Stimulated activated CD4-positive, alpha-beta T cell treated with anti-CD3 and anti-CD28 coated beads, TNF-alpha, amount 100 ng/mL, for 4 hours (primary cell): Measurements from ENCODE around the gene ATG14.
"Not testable (repeated sequence)": the region's sequence is repeated elsewhere in the genome, so short reads cannot be mapped to it uniquely, and the experiment has no call there.

ENCODE experiments used
- DNase-seq, 3 experiments: peaks; one replicate each; pipeline ENCODE4 v3.0.0-alpha.2; 2020; ENCODE audit warnings: low read depth in 3 of 3

Gene ATG14

DNA sequence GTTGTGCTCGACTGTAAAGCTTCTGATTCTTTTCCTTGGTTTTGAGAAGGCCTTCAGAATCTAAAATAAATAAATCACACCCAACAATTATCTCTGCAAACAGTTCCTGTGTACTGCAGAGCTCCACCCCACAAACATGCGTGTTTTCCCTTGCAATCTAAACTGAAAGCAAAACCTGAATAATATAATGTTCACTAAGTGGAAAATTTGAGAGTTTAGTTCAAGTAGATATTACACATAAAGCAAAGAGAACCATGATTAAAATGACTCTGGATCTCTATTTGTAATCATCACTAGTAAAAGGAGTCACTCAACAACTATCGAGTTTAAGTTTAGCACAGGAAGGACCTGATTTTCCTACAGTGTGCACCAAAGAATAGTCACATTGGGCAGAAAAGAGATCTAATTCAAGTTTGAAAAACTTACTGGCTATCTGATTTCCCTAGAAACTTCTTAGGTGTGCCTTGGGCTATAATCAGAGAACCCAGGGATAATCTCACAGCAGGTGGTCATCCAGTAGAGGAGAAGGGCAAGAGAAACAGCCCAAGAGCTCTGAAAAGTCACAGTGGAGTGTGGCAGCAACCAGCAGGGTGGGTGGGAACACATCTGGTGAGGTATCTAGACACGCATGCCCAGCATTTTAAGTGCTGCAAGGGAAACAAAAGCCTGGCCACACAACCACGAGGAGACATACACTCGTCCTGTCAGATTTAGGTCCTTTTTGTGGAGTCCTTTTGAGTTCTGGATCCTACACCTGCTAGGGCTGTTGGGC lies 25.4 kb downstream of the ATG14 start:
- no peak for DNase-seq

DNA sequence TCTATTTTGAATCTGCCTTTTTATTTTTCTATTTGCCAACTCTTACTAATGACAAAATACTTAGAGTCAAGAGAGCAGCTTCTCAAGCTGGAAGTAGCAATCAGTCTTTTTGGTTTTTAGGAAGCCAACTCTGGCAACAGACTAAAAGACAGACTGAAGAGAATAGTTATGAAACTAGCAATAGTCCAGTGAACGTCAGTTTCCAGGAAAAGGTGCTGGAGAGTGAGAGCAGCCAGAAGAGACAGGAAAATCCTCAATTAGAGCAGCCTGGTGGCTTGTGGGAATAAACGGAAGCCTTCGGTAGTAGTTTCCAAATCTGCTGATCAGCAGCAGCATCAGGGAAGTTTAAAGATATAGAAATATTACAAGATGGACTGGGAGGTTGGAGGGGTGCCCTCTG lies 27.1 kb downstream of the ATG14 start:
- DNase-seq, result no peak

DNA sequence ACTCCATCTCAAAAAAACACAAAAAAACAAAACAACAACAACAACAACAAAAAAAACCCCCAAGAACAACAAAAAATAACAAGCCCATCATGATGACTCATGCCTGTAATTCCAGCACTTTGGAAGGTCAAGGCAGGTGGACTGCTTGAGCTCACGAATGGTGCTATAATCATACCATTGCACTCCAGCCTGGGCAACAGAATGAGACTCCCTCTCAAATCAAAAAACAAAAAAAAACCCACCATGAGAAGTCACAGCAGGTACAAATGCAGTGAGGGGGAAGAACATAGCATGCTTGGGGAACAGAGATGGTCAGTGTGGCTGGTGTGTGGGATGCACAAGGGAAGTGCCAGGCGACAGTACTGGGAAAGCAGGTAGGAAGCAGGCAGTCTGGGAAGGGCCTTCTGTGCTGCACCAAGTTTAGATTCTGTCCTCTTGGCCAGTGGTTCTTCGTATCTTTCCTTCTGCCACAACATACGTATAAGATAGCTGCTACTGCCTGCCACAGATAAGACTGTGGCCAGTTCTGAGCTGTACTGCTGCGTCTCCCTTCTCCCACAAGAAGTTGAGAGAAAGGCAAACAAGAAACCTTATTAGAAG lies 28.0 kb downstream of the ATG14 start:
- DNase-seq, result no peak

DNA sequence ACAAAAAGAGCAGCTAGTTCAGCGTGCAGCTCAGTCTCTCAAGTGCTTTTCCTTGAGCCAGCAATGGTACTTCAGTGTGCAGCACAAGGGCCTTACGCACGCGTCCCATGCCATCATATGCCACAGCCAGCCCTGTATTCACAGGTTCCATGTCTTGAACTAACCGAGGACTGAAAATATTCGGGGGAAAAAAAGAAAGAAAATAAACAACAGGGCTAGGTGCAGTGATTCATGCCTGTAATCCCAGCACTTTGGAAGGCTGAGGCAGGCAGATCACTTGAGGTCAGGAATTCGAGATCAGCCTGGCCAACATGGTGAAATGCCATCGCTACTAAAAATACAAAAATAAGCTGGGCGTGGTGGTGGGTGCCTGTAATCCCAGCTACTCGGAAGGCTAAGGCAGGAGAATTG lies 28.6 kb downstream of the ATG14 start:
- not testable (repeated sequence) for DNase-seq

DNA sequence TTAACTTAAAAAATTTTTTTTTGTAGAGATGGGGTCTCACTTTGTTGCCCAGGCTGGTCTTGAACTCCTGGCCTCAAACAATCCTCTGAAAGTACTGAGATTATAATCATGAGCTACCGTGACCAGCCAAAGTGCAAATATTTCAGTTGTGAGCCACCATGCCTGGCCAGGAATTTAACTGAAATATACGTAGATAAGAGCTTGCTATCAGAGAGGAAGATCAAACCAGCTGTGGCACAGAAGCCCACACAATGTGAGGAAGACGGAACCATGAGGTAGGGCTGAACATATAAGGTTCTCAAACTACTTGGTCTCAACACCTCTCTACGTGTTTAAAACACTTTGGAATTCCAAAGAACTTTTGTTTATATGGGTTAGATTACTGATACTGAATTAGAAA lies 29.1 kb downstream of the ATG14 start:
- DNase-seq, result no peak

DNA sequence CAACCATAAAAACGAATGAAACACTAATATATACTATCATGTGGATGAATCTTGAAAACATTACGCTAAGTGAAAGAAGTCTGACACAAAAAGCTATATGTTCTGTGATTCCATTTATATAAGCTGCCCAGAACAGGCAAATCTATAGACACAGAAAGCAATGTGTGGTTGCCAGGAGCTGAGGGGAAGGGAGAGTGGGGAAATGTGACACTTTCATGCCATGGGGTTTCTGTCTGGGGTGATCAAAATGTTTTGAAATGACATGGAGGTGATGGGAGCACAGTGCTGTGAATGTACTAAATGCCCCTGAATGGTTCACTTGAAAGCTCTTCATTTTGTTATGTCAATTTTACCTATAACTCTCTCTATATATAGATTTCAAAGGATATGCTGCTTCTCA lies 30.1 kb downstream of the ATG14 start:
- no peak for DNase-seq

DNA sequence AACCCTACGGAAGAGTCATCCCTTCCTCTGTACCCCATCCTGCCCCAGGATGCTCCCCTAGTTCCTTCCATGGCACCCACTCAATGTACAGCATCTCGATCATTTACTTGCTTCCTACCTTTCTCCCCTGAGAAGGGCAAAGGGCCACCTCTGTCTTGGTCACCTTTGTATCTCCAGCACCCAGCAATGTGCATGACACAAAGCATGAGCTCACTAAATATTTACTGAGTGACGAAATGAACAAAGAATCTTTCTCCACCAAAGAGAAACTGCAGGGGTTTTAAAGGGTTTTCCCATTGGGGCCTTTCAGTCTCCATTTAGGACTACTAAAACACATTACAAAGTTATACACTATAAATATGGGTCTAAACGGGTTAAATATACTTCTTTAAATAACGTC lies 30.6 kb downstream of the ATG14 start:
- no peak for DNase-seq

DNA sequence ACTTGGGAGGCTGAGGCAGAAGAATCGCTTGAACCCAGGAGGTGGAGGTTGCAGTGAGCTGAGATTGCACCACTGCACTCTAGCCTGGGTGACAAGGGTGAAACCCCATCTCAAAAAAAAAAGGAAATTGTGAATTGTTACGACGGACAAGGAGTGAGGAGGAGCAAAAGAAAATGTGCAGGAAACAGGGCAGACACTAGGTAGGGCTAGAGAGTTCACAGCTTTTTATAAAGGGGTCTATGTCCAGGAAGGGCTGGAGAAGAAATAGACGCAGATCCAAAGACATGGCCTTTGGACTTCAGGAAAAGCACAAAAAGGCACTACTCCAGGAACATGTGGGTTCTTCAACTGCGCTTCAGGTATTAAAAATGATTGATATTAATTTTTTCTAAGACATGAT lies 34.4 kb downstream of the ATG14 start:
- DNase-seq, result no peak

DNA sequence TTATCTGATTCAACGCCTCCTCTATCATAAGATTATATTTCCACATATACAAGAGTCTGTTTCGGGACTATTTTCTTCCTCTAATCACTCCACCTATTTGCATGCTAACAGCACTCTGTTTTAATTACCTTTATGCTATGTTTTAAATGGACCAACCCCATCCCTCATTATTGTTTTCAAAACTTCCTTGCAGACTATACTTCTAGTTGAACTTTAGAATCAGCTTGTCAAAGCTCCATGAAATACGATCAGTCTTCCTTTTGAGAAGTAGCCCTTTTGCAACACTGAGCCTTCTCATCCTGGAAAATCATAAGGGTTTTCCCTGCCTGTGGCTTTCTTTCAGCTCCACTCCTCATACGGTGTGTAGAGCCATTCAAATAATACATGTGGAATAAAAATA lies 36.9 kb downstream of the ATG14 start:
- DNase-seq, result no peak

DNA sequence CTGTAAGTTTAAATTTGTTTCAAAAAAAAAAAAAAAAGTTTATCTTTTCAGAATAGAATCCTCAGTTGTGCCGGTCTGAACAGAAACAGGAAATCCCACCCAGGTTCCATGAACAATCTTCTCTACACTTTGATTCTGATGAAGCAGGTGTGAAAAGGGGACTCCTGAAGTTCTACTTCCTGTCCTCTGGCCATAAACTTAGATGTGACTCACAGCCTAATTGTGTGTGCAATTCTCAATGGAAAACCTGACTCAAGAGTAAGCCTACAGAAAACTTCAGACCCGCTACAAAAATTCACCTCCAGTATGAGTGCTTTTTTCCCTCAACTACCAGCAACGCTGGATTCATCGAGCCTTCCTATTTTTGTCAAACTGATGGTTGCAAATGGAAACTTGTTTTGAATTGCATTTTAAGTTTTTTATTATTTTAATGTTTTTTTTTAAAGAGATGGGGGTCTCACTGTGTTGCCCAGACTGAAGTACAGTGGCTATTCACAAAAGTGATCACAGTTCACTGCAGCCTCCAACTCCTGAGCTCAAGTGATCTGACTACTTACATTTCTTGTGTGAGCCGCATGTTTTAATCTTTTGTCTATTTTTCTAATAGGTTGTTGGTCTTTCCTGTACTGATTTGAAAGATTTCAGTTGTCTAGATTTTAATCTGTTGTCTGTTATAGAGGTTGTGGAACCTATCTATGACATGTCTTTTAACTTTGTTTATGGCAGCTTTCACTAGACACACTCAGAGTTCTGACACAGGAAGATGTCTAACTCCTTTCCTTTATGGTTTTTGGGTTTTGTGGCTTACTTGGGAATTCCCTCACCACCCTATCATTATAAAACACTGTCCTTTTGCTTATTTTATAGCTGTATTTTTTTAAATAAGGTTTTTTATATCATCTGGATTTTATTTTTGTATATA lies 37.6 kb downstream of the ATG14 start:
- no peak for DNase-seq

DNA sequence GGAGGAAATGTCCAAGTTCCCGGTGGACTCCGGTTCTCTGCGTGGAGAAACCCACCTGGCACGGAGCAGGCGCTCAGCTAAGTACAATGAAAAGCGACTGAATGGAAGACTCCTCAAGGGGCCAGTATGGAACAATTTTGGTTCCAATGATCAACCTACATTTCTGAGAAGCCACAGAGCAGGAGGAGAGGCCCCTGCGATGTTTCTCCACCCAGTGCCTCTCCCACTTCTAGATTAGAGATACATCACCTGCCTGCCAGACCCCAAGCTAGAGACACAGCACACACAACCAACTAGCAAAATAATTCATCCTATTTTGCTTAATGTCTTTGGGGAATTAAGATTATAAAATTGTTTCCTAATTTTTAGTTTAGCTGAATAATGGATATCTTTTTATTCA lies 38.8 kb downstream of the ATG14 start:
- DNase-seq, result no peak

DNA sequence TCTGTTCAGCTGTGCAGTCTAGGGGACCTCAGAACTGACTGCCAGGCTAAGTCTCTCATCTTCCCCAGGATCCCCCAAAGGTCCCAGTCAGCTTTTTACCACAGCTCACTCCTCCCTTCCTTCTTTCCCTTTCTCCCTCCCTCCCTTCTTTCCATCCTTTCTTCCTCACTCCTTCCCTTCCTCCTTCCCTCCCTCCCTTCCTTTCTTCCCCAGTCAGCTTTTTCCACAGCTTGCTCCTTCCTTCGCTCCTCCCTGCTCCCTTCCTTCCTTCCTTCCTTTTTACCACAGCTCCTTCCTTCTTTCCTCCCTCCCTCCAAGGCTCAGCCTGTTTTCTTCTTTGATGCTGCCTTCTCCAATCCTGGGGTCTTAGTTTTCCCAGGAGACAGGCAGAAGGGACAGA lies 39.2 kb downstream of the ATG14 start:
- DNase-seq, result no peak

DNA sequence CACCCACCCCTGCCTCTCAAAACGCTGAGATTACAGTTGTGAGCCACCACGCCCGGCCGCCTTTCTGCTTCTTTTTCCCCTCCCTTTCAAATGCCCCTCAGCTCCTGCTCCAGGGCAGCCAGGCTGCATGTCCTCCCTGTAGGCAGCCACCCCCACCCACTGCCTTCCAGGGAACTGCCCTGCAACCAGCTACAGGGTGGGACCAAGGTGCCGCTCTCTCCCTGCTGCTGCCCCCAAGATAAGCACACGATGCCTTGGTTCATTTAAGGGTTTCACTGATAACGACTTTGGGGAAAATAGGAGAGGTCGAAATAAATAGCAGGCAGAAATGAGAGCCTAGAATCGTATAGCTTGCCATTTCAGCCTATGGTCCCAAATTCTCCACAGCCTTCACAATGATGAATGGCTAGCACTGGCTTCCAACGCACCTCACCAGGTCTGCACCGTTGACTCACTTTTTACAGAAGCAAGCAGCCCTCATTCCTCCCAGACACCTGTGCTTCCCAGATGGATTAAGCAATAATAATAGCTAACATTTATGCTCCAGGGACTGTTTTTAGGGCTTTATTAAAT lies 40.7 kb downstream of the ATG14 start:
- no peak for DNase-seq

DNA sequence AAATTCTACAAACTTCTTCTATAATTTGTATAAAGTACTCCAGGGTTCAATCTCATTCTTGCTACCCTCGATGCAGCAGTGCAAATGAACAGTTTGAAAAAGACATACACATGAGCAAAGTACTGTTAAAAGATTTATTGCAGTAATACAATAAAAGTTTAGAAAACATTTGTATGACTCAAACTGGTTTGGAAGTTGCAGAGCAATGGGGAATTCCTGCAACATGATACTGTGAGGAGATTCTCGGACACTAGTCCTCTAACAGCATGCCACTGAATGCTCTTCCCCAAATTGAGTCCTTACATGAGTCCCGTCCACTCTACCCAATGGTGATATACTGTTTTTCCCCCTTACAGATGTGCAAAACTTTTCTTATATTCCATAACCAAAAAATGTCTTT lies 45.4 kb downstream of the ATG14 start:
- DNase-seq, result no peak

DNA sequence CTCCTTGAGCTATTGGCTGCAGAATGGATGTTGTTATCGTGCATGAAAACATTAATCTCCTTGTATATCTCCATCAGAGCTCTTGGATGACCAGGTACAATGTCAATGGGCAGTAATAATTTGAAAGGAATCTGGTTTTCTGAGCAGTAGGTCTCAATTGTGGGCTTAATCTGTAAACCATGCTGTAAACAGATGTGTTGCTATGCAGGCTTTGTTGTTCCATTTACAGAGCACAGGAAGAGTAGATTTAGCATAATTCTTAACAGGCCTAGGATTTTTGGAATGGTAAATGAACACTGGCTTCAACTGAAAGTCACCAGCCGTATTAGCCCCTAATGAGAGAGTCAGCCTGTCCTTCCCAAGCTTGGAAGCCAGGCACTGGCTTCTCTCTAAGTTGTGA lies 50.4 kb downstream of the ATG14 start:
- no peak for DNase-seq

DNA sequence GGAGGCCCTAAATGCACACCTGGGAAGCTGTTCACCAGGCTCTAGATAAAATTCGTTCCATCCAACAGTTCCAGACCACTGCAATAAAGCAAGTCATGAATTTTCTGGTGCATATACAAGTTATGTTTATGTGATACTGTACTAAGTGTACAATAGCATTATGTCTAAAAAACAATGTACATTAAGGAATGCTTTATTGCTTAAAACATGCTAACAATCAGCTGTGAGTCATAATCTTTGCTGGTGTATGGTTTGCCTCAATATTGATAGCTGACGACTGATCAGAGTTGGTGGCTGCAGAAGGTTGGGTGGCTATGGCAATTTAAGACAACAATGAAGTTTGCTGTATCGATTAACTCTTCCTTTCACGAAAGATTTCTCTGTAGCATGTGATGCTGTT lies 52.3 kb downstream of the ATG14 start:
- DNase-seq, result no peak

DNA sequence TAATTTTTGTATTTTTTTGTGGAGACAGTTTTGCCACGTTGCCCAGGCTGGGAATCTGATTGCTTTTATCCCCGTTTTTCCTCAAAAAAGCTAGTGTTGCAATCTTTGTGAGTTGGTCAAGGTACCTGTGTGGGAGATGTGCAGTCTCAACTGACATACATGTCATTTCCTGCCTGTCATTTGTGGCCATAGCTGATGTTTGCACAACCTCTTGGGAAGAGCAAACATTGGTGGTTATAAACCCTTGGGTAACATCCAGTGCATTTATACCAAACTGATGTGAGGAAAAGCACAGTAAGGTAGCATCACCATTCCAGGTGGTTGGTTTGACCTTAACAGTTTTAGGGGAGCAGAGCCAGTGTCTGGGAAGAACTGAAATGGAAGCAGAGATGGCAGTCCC lies 54.7 kb downstream of the ATG14 start:
- DNase-seq, result no peak

DNA sequence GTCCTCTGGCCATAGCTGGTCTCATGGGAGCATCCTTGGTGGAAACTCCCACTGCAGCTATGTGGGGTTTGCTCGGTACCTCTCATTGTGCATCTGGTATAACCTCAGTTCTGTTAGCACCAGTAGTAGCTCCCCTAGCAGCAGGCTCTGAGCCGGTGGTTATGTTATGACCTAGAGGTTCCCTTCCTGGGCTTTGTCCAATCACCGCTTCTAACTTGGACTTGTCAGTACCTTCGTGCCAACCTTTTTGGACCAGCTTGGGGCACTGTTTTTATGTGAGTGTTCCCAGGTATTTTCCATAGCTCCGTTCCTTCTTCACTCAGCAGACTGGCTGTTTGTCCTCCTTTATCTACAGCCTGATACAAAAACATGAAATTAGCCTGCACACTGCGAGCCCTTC lies 55.7 kb downstream of the ATG14 start:
- DNase-seq, result no peak

DNA sequence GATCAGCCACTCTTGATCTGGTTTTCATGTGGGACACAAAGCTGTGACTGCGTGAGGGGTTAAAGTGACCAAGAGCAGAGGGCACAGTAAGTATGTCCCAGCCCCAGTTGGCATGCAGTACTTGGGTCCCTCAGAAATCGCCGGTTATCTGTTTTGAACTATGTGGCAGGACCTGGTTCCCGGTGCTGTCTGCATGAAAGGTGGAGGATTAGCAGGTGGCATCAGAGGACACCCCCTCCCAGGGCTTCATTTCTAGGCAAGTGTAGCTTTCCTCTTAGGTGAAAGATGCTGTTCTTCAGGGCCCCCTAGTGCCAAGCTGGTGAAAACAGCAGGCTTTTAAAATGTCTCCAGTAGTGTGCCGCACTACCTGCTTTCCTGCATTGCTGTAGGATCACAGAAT lies 57.1 kb downstream of the ATG14 start:
- DNase-seq, result peak in 2 of 3 experiments; percentile 28 to 54

DNA sequence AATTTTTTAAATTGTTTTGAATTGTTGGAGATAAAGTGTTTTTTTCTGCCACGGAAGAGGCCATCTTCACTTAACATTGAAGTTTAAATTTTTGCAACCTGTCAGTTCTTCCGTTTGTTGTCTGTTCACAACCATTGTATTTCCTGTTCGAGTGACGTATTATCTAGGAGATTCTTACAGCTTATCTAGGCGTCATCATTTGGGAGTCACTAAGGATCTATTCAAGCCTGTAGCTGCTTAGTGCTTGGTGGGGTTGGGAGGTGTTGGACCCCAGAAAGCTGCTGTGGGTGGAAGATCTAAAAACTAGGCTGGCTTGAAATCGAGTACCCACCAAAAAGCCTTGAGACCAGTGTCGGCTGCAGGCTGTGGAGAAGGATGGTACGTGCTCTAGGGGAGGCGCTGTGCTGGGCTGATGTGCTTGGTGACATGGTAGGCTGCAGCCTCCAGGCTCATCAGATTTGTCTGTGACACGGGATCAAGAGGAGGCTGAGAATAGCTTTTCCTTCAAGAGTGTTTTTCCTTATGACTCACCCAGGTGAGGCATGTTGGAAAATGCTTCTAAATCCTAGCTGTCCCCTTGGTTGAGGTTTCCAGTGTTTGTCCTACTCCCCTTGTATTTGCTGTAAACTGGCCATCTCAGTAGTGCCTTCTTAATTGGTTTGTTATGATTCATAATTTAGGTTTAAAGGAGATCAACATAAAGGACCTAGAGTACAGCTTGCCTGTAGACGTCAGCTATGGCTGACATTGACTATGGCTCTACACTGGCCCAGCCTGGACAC lies 57.8 kb downstream of the ATG14 start:
- DNase-seq, result no peak

DNA sequence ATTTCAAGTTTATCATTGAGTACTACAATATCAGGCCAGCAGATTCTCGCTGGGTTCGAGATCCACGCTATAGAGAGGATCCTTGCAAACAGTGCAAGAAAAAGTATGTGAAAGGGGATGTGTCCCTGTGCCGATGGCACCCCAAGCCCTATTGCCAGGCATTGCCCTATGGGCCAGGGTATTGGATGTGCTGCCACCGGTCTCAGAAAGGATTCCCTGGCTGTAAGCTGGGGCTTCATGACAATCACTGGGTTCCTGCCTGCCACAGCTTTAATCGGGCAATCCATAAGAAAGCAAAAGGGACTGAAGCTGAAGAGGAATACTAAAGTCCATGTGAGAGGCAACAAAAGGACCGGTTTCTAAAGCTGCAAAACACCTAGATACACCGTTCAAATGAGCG lies 59.4 kb downstream of the ATG14 start:
- DNase-seq, result no peak

DNA sequence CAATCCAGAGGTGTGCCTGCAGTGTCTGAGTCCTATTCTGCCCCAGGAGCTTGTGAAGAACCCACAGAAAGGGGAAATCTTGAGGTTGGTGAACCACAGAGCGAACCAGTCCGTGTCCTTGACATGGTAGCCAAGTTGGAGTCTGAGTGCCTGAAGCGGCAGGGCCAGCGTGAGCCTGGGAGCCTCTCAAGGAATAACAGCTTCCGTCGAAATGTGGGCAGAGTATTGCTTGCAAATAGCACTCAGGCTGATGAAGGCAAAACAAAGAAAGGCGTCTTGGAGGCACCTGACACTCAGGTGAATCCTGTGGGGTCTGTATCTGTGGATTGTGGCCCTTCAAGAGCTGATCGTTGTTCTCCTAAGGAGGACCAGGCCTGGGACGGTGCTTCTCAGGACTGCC lies 60.5 kb downstream of the ATG14 start:
- no peak for DNase-seq
